ENCODE results near the gene SLC28A1. TPM values are rescaled to one million over a fixed set of nuclear protein-coding genes. Genes with fewer than 3 reads are reported as not detected.
A peak's percentile ranks its signal among the peaks of the same experiment; 100 is the strongest.

Gene SLC28A1
- total RNA-seq, 1 experiment from 2014 or later = not detected

DNA sequence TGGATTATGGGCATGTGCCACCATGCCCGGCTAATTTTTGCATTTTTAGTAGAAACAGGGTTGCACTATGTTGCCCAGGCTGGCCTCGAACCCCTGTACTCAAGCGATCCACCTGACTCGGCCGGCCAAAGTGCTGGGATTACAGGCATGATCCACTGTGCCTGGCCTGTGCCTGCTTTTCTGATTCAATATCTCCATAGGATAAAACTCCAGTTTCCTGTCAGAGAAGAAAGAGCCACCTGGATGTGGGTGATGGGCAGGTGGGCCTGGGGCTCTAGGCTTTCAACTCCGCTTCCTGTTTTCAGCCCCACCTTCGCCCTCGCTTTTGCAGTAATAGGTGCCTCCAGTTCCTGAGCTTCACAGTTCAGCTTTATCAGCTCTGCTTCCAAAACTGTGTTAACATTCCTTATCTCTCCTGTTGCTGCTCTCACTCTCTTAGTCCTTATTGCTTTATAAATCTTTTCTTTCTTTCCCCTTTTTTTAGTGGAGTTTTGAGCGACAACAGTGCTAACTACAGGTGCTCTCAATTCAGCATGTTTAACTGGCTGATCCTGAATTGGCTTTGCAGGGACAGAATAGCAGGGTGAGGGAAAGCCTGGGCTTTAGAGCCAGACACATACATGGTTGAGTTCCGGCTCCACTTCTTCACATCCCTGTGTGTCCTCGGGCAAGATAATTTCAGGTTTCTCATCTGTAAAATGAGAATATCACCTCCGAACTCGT, 76.1 kb downstream of the SLC28A1 start:
- TF ChIP-seq, protein P1, sequence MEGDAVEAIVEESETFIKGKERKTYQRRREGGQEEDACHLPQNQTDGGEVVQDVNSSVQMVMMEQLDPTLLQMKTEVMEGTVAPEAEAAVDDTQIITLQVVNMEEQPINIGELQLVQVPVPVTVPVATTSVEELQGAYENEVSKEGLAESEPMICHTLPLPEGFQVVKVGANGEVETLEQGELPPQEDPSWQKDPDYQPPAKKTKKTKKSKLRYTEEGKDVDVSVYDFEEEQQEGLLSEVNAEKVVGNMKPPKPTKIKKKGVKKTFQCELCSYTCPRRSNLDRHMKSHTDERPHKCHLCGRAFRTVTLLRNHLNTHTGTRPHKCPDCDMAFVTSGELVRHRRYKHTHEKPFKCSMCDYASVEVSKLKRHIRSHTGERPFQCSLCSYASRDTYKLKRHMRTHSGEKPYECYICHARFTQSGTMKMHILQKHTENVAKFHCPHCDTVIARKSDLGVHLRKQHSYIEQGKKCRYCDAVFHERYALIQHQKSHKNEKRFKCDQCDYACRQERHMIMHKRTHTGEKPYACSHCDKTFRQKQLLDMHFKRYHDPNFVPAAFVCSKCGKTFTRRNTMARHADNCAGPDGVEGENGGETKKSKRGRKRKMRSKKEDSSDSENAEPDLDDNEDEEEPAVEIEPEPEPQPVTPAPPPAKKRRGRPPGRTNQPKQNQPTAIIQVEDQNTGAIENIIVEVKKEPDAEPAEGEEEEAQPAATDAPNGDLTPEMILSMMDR (IDR thresholded peaks at IDR 0.05; ENCODE audit: unreplicated experiment) = no peak
- no peaks in the 10 kb centered on the region for H3K4me1 Mint-ChIP-seq (ENCODE audit: insufficient read depth, unreplicated experiment)
- H3K9me3 Mint-ChIP-seq (ENCODE audit: unreplicated experiment) = no peaks in the 10 kb centered on the region
- H3K27ac Mint-ChIP-seq (ENCODE audit: low read depth, unreplicated experiment) = no peak overlapping the region
- intact Hi-C loops (cut with micrococcal nuclease) = no loop called here
- no peak overlapping the region for H3K4me3 Mint-ChIP-seq (ENCODE audit: unreplicated experiment)
- H3K27me3 Mint-ChIP-seq (ENCODE audit: insufficient read depth, unreplicated experiment) = no peaks in the 10 kb centered on the region
- DNase-seq (ENCODE audit: unreplicated experiment) = no peak
- CTCF ChIA-PET = no interaction called here
- no TSS peak for BruUV-seq (replicated peaks)
- no peaks in the 10 kb centered on the region for H3K36me3 Mint-ChIP-seq (ENCODE audit: insufficient read depth, unreplicated experiment)
- POLR2A ChIA-PET = no interaction called here

DNA sequence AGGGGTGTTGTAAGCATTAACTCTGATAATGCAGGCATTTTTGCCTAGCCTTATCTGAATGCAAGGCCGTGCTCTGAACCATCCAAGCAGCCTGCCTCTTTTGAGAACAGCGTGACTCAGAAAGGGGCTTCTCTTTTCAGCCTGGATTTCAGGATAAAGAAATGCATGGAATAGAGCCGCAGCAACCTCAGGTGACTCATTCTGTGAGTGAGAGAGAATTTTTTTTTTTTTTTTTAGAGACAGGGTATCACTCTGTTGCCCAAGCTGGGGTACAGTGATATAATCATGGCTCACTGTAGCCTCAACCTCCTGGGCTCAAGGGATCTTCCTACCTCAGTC, 76.6 kb downstream of the SLC28A1 start:
- no peak overlapping the region for H3K27ac Mint-ChIP-seq (ENCODE audit: low read depth, unreplicated experiment)
- no TSS peak for BruUV-seq (replicated peaks)
- H3K4me1 Mint-ChIP-seq (ENCODE audit: insufficient read depth, unreplicated experiment) = no peaks in the 10 kb centered on the region
- H3K9me3 Mint-ChIP-seq (ENCODE audit: unreplicated experiment) = no peaks in the 10 kb centered on the region
- POLR2A ChIA-PET = no interaction called here
- CTCF ChIA-PET = interaction anchor here (1.4 kb wide), 1 partner anchor 9 kb away, joined by 3 read pairs; no protein-coding TSS in a partner anchor
- no peak overlapping the region for H3K4me3 Mint-ChIP-seq (ENCODE audit: unreplicated experiment)
- H3K36me3 Mint-ChIP-seq (ENCODE audit: insufficient read depth, unreplicated experiment) = no peaks in the 10 kb centered on the region
- peak; percentile 58 for DNase-seq (ENCODE audit: unreplicated experiment)
- no peaks in the 10 kb centered on the region for H3K27me3 Mint-ChIP-seq (ENCODE audit: insufficient read depth, unreplicated experiment)
- TF ChIP-seq, protein P1 (IDR thresholded peaks at IDR 0.05; ENCODE audit: unreplicated experiment) = no peak
- intact Hi-C loops (cut with micrococcal nuclease) = no loop called here

DNA sequence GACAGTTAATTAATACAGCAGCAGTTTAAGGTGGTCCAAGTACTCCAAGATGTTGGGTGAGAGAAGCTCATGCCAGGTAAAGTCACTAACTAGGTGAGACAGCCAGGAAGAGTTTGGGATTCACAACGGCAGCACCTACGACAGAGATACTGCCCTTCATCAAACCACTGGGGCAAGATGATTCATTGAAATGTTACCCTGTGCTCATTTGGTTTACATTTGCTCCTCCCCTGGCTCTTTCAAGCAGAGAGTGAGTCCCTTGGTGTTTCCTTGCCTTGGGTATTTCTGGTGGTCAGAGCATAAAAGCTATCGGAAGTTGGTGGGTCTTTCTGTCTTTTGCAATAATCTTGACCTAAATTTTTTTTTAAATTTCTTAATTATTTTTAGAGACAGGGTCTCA, 77.2 kb downstream of the SLC28A1 start:
- Mint-ChIP-seq H3K36me3 (ENCODE audit: insufficient read depth, unreplicated experiment) (no peaks in the 10 kb centered on the region), H3K9me3 (ENCODE audit: unreplicated experiment) (no peaks in the 10 kb centered on the region), H3K4me1 (ENCODE audit: insufficient read depth, unreplicated experiment) (no peaks in the 10 kb centered on the region), H3K27me3 (ENCODE audit: insufficient read depth, unreplicated experiment) (no peaks in the 10 kb centered on the region), H3K27ac (ENCODE audit: low read depth, unreplicated experiment) (no peak overlapping the region), H3K4me3 (ENCODE audit: unreplicated experiment) (no peak overlapping the region)
- peak; percentile 25 for DNase-seq (ENCODE audit: unreplicated experiment)
- intact Hi-C loops (cut with micrococcal nuclease) = no loop called here
- ChIA-PET POLR2A (interaction anchor here (2.2 kb wide), 1 partner anchor 18 kb away, joined by 6 read pairs; no protein-coding TSS in a partner anchor), CTCF (interaction anchor here (1.0 to 1.4 kb wide), 2 partner anchors 10 to 20 kb away, joined by 3 read pairs; partner anchors contain the start of gene PDE8A)
- TF ChIP-seq, protein P1 (IDR thresholded peaks at IDR 0.05; ENCODE audit: unreplicated experiment) = no peak
- BruUV-seq (replicated peaks) = no TSS peak

DNA sequence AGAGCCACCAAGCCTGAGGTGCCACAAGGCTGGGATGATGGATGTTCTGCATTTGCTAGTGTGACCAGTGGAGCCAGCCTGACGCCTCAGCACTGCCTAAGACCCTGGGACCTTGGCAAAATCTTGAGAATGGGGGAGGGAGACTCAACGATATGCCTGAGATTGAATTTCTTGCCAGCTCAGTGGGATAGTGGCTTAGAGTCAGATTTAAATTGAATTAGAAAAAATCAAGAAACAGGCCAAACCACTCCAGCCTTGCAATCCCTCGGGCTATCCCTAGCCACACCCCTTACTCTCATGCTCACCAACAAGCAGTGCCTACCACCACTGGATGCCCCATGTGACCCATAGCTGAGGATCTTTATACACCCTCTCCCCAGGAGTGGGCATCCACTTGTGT, 78.5 kb downstream of the SLC28A1 start:
- Mint-ChIP-seq H3K9me3 (ENCODE audit: unreplicated experiment) (no peaks in the 10 kb centered on the region), H3K36me3 (ENCODE audit: insufficient read depth, unreplicated experiment) (no peaks in the 10 kb centered on the region), H3K4me1 (ENCODE audit: insufficient read depth, unreplicated experiment) (no peaks in the 10 kb centered on the region), H3K27ac (ENCODE audit: low read depth, unreplicated experiment) (no peak overlapping the region), H3K27me3 (ENCODE audit: insufficient read depth, unreplicated experiment) (no peaks in the 10 kb centered on the region), H3K4me3 (ENCODE audit: unreplicated experiment) (no peak overlapping the region)
- POLR2A ChIA-PET = interaction anchor here (2.2 kb wide), 1 partner anchor 17 kb away, joined by 6 read pairs; no protein-coding TSS in a partner anchor
- CTCF ChIA-PET = interaction anchor here (1.0 kb wide), 1 partner anchor 19 kb away, joined by 3 read pairs; the partner anchor contains the start of gene PDE8A
- DNase-seq (ENCODE audit: unreplicated experiment) = no peak
- TF ChIP-seq, protein P1 (IDR thresholded peaks at IDR 0.05; ENCODE audit: unreplicated experiment) = no peak
- BruUV-seq (replicated peaks) = no TSS peak
- intact Hi-C loops (cut with micrococcal nuclease) = no loop called here
